ENCODE data around the gene DCDC1.
"Not testable (repeated sequence)": the region's sequence is repeated elsewhere in the genome, so short reads cannot be mapped to it uniquely, and the experiment has no call there.

Gene DCDC1

GRCh38 chr11:30983143-30983542 is 386.4 kb downstream of the DCDC1 start:
- TF ChIP-seq ZFX (IDR thresholded peaks at IDR 0.05) (no peak), CTCF (conservative IDR thresholded peaks at IDR 0.05) (no peak)

GRCh38 chr11:30967579-30967978 is 402.0 kb downstream of the DCDC1 start:
- TF ChIP-seq ZFX (IDR thresholded peaks at IDR 0.05) (no peak), CTCF (conservative IDR thresholded peaks at IDR 0.05) (no peak)
- no peak overlapping the region for H3K27ac ChIP-seq

More at GRCh38 chr11:30983143-30983542, 386.4 kb downstream of the DCDC1 start:
- H3K27ac ChIP-seq = no peak overlapping the region

GRCh38 chr11:30960387-30960992 is 409.0 kb downstream of the DCDC1 start:
- TF ChIP-seq CTCF (conservative IDR thresholded peaks at IDR 0.05) (peak; percentile 78), ZFX (IDR thresholded peaks at IDR 0.05) (no peak)
- H3K27ac ChIP-seq = no peak overlapping the region

DNA sequence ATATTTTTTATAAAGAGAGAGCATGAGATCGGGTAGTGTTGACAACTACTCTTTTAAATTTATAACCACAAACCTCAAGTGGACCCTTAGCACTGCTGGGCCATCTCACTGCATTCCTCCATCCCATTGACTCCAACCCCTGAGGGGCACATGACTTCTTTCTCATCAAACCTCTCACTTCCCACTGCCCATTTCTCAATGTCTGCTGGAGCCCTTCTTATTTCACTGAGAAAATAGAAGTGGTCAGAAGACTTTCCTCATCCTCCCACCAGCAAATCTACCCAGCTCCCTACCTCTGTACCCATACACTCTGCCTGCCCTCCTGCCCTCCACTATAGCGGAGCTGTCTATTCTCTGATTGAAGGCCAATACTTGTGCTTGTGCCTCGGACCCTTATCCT is 412.8 kb downstream of the DCDC1 start:
- H3K27ac ChIP-seq = no peak overlapping the region
- TF ChIP-seq CTCF (conservative IDR thresholded peaks at IDR 0.05) (no peak), ZFX (IDR thresholded peaks at IDR 0.05) (no peak)

- H3K27ac ChIP-seq = no peak overlapping the region
- TF ChIP-seq CTCF (conservative IDR thresholded peaks at IDR 0.05) = no peak
- no peak for TF ChIP-seq ZFX (IDR thresholded peaks at IDR 0.05)
These were observed 419.7 kb downstream of the DCDC1 start for GRCh38 chr11:30949838-30950237.

GRCh38 chr11:30947715-30948114 is 421.8 kb downstream of the DCDC1 start:
- H3K27ac ChIP-seq = not testable (repeated sequence)

GRCh38 chr11:30938810-30939209 is 430.7 kb downstream of the DCDC1 start:
- no peak overlapping the region for H3K27ac ChIP-seq
- TF ChIP-seq CTCF (conservative IDR thresholded peaks at IDR 0.05) (no peak), ZFX (IDR thresholded peaks at IDR 0.05) (no peak)

- no peak overlapping the region for H3K27ac ChIP-seq
These were observed 431.4 kb downstream of the DCDC1 start for GRCh38 chr11:30938171-30938570.

More at GRCh38 chr11:30938171-30938570, 431.4 kb downstream of the DCDC1 start:
- no peak for TF ChIP-seq CTCF (conservative IDR thresholded peaks at IDR 0.05)
- TF ChIP-seq ZFX (IDR thresholded peaks at IDR 0.05) = no peak

Measured in C4-2B (cell line).